ENCODE data around the gene CST6.

Gene CST6

DNA sequence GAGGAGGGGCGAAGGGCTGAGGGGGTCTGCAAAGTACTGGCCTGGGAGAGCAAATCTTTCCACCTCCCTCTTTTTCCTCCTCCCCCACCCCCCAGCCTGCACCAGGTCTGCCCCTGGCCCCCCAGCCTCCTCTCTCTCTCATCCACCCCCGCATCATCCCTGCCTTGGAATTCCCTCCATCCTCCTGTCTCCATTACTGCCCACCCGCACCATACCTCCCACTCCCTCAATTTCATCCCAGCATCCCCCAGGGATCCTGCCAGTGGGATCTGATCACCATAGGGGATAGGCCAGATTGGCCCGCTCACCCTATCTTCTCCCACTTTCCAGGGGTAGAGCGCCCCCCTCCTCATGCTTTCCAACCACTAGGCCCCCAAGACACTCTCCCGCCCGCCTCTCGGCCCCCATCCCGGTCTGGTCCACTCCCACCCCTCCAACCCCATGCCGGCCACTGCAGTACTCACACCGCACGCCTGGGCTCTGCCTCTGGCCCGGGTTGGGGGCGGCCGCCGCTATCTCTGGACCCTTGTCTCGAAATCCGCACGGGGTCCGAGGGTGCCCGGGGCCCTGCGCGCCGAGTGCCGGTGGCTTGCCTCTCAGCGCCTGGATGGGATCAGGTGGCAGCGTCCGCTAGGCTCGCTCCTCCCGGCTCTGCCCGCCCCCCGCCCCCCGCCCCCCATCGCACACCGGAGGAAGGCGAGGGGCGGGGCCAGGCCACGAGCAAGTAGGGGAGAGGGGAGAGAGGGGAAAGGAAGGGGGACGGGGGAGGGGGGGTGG, 36.9 kb downstream of the CST6 start, which contains the start of gene GAL3ST3:
Gene GAL3ST3, minus strand, starts transcription at position 615 of the 777 bp plus-strand sequence. CDS start 3,746 bp downstream, outside the sequence.
- DNase-seq: no peak

DNA sequence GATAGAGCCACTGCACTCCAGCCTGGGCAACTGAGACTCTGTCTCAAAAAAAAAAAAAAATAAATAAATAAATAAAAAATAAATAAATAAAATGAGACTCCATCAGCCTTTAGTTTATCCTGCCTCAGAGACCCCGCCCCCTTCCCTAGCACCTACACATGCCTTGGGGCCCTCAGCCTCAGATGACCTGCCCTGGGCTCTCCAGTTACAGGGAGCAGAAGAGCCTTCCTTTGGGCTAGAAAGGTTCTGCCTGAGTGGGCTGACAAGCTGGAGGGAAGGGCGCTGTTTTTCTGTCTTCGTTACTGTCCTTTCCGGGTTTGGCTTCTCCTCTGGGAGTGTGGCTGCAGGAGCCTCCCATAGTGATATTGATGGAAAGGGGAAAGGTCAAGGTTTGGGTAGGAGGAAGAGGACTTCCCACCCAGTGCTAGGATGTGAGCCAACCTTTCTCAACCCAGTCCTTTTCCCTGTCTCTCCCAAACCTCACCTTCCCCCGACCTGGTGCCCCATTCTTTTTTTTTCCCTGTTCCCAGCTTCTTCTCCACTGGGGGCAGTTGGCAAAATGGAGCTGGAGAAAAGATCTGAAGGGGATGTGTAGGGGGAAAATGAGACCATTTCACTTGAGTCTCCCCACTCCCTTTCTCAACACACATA, 38.9 kb downstream of the CST6 start:
- no peak for DNase-seq

DNA sequence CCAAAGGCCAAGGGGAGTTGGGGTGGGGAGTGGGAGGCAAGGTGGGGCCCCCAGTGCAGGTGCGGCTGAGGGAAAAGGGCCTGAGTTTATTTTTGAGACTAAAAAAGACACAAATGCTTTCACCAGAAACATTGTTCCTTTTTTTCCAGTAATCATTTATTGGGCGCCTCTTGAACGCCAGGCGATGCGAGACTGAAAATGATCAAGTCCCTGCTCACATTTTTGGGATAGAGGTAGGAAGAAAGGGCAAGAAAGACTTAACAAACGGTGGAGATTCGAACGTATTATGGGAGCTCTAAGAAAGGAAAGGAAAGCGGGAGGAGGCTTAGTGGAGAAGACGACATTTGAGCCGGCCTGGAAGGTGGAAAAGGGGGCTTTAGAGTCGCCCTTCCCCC, 39.6 kb downstream of the CST6 start:
- DNase-seq: no peak

DNA sequence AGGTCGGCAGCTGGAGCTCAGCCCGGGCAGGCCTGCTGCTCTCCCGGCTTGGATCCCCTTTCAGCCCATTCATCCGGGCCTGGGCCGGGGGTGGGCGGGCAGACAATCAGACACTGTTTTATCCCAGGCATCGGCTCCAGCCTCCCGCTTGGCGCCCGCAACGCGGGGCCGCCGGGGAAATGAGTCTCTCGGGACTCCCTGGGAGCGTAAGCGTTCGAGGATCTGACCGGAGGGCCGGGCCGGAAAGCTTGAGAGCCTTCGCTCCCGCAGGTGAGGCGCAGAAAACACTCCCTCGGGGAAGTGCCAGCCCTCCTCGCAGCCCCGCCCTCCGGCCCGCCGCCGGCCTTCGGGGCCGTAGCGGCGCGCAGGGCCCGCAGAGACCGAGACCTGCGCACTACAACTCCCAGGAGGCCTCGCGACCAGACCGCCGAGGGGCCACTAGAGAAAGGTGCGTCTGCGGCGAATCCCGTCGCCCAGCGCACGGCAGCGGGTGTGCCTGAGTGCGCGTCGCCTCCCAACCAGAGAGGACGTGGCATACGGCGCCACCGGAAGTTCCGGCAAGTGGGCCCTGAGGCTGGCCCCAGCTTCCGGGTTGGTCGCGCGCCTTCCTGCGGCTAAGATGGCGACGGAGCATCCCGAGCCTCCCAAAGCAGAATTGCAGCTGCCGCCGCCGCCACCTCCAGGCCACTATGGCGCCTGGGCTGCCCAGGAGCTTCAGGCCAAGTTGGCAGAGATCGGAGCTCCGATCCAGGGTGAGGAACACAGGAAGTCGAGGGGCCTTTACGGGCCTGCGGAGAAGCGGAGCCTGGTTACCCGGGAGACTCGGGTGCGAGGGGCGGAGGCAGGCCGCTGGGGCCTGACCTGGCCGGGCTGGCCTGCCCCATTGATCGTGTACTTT, 40.2 kb downstream of the CST6 start, which contains the start of gene SF3B2:
Gene SF3B2, plus strand, starts transcription at position 599 of the 898 bp plus-strand sequence. Its CDS starts 21 bp downstream, at position 620.
- peak; percentile 97 for DNase-seq

DNA sequence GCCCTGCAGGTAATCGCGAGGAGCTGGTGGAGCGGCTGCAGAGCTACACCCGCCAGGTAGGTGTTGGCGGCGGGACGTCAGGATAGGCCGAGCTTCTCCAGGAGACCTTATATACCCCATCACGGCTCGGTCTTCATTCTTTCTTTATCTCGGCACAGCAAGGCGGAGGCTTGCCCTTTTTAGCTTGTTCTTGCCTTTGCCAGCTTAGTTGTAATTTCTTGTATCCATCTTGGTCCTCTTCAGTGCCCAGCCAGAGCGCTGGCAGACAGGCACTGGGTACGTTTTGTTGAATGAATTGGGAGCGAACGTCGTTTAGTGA, 40.8 kb downstream of the CST6 start:
- no peak for DNase-seq

DNA sequence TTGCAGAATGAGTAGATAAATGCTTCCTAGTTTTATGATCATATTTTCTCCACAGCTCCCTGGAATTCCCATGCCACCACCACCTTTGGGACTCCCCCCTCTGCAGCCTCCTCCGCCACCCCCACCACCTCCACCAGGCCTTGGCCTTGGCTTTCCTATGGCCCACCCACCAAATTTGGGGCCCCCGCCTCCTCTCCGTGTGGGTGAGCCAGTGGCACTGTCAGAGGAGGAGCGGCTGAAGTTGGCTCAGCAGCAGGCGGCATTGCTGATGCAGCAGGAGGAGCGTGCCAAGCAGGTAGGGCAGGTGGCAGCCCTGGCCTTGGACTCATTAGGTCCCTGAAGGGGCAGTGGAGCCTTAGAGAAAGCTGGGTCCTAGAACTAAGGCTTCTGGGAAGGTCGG, 43.2 kb downstream of the CST6 start:
- DNase-seq: no peak

DNA sequence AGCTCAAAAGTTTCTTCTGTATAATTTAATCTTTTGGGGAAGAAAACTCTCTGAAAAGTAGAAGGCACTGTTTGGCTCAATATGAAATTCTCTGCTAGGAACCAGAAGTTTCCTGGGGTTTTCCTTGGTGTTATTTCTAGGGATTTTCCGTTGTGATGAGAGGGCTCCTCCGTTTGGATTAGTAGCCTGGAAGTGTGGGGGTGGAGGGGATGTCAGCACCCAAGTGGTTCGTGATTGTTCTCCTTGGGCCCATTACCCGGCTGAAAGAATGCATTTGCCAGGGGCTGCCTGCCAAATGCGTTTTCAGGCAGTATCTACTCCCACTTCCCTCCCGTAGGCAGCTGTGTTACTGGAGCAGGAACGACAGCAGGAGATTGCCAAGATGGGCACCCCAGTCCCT, 44.7 kb downstream of the CST6 start:
- DNase-seq: no peak

DNA sequence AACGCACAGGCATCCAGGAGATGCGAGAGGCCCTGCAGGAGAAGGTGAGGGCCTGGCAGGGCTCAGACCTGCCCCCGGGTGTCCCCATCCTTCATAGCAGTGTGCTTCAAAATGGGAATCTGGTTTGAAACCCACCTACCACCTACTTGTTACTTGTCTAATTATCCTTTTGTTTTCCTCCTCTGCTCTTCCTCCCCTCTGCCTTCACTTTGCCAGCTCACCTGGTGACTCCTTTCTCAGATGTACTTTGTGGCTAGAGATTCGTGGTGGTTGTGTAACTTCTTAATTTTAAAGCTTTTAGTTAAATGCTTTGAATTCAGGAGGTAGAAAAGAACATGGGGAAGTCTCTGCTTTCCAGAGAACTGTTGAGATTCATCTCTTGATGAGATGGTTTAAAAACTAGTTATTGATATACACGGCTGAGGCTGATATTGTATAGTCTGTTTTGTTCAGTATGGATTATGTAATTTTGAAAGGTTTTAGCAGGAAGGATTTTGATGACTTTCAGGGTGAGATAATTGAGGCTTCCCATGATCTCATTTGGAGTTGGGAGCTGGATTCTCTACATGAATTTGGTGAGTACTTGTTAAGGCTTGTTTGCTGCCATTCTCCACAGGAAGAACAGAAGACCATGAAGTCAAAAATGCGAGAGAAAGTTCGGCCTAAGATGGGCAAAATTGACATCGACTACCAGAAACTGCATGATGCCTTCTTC, 48.3 kb downstream of the CST6 start:
- no peak for DNase-seq

DNA sequence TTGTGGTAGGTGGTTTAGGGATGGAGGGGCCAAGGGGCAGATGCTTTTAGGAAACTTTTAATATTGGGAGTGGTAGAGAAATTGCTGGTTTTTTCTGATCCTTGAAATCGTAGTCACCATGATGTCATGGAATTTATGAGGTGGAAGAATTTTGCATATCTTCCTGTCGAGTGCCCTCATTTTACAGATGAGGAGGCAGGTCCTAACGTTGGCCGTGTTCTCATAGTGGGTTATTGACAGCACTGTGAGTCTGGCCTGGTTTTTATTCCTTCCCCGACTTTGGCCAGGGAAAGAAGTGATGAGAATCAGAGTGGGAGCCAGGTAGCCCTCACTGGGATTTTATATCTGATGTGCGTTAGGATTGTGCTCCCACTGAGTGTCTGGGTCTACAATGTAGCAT, 49.5 kb downstream of the CST6 start:
- no peak for DNase-seq

DNA sequence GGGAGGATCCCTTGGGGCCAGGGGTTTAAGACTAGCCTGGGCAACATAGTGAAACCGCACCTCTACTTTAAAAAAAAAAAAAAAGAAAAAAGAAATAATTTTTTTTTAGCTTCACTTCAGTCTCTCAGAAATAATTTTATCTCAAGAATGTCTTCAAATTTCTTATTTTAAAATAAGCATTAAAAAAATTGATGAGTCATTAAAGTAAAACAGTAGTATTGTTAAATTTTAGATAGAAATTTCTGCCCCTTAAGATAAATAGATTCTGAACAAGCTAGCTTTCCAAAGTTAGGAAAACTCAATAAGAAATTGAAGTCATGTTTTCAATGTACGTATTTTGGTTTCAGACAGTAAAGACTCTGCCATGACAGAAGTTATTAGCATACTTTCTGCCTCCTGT, 50.6 kb downstream of the CST6 start:
- no peak for DNase-seq
